Stimulated activated naive CD8-positive, alpha-beta T cell treated with anti-CD3 and anti-CD28 coated beads, Interleukin-15, amount 100 ng/mL, for 72 hours (primary cell): ENCODE measurements around the gene PATJ.
"Not testable (repeated sequence)": the region's sequence is repeated elsewhere in the genome, so short reads cannot be mapped to it uniquely, and the experiment has no call there.

Experiments
- ATAC-seq: fragments of 150-1000 bp; cut with Tn5 transposase; 2 replicates; pipeline ENCODE4 v1.10.0; 2021; ENCODE audit warnings: mild to moderate bottlenecking, moderate library complexity
- DNase-seq, 2 donors: peaks; one replicate each; pipeline ENCODE4 v3.0.0; 2021 to 2022
- H3K27ac Mint-ChIP-seq, 2 donors: one replicate each; pipeline ENCODE4 v1.8.0; 2022; ENCODE audit warnings: mild to moderate bottlenecking in 2 of 2, mixed read lengths in 2 of 2, moderate library complexity in 2 of 2
- H3K27me3 Mint-ChIP-seq: one replicate; pipeline ENCODE4 v1.8.0; 2022; ENCODE audit warnings: mixed read lengths
- H3K4me1 Mint-ChIP-seq: one replicate; pipeline ENCODE4 v1.8.0; 2022; ENCODE audit warnings: mild to moderate bottlenecking, mixed read lengths
- H3K4me3 Mint-ChIP-seq, 2 donors: one replicate each; pipeline ENCODE4 v1.8.0; 2022; ENCODE audit warnings: mild to moderate bottlenecking in 2 of 2, mixed read lengths in 2 of 2, moderate library complexity in 1 of 2
- H3K9me3 Mint-ChIP-seq, 2 donors: one replicate each; pipeline ENCODE4 v1.8.0; 2022; ENCODE audit warnings: mixed read lengths in 2 of 2

Gene PATJ

GRCh38 chr1:61741711-61742619, at the start of gene PATJ:
PATJ (plus strand) TSS chr1:61742480; CDS start chr1:61762893, 20,413 bp downstream.
- peaks cover 37% of the 10 kb centered on the region for H3K4me1 Mint-ChIP-seq
- peak within 1 kb of the TSS; percentile 92 to 93 for H3K4me3 Mint-ChIP-seq
- ATAC-seq (peak; percentile 89), DNase-seq (peak; percentile 67 to 70)
- peak within 1 kb of the TSS; percentile 93 to 94 for H3K27ac Mint-ChIP-seq
- no peaks in the 10 kb centered on the region for H3K9me3 Mint-ChIP-seq
- no peaks in the 10 kb centered on the region for H3K27me3 Mint-ChIP-seq

- DNase-seq (no peak), ATAC-seq (no peak)
- Mint-ChIP-seq H3K9me3 (no peaks in the 10 kb centered on the region), H3K4me1 (no peaks in the 10 kb centered on the region), H3K27ac (peak overlapping the region in 1 of 2 donors; percentile 23), H3K4me3 (no peak overlapping the region), H3K27me3 (no peaks in the 10 kb centered on the region)
Observed at GRCh38 chr1:61699911-61700851, 42.1 kb upstream of the PATJ start.

GRCh38 chr1:61708953-61709907, 33.0 kb upstream of the PATJ start:
- Mint-ChIP-seq H3K27me3 (no peaks in the 10 kb centered on the region), H3K4me3 (no peak overlapping the region), H3K9me3 (no peaks in the 10 kb centered on the region), H3K4me1 (no peaks in the 10 kb centered on the region), H3K27ac (no peak overlapping the region)
- DNase-seq (no peak), ATAC-seq (no peak)

GRCh38 chr1:61709908-61710289, 32.4 kb upstream of the PATJ start:
- Mint-ChIP-seq H3K27me3 (no peaks in the 10 kb centered on the region), H3K27ac (peak overlapping the region in 1 of 2 donors; percentile 52), H3K4me3 (no peak overlapping the region), H3K9me3 (no peaks in the 10 kb centered on the region), H3K4me1 (no peaks in the 10 kb centered on the region)
- DNase-seq (no peak), ATAC-seq (no peak)

GRCh38 chr1:61711257-61711656, 31.0 kb upstream of the PATJ start:
- not testable (repeated sequence) for H3K4me3 Mint-ChIP-seq

GRCh38 chr1:61711969-61712368, 30.3 kb upstream of the PATJ start:
- ATAC-seq (no peak), DNase-seq (no peak)
- Mint-ChIP-seq H3K4me3 (no peak overlapping the region), H3K27me3 (no peaks in the 10 kb centered on the region), H3K4me1 (no peaks in the 10 kb centered on the region), H3K27ac (no peak overlapping the region), H3K9me3 (no peaks in the 10 kb centered on the region)

More at GRCh38 chr1:61711257-61711656, 31.0 kb upstream of the PATJ start:
- H3K27ac Mint-ChIP-seq: peak overlapping the region in 1 of 2 donors; percentile 85
- H3K27me3 Mint-ChIP-seq, DNase-seq, H3K4me1 Mint-ChIP-seq, ATAC-seq, H3K9me3 Mint-ChIP-seq: not testable (repeated sequence)

DNA sequence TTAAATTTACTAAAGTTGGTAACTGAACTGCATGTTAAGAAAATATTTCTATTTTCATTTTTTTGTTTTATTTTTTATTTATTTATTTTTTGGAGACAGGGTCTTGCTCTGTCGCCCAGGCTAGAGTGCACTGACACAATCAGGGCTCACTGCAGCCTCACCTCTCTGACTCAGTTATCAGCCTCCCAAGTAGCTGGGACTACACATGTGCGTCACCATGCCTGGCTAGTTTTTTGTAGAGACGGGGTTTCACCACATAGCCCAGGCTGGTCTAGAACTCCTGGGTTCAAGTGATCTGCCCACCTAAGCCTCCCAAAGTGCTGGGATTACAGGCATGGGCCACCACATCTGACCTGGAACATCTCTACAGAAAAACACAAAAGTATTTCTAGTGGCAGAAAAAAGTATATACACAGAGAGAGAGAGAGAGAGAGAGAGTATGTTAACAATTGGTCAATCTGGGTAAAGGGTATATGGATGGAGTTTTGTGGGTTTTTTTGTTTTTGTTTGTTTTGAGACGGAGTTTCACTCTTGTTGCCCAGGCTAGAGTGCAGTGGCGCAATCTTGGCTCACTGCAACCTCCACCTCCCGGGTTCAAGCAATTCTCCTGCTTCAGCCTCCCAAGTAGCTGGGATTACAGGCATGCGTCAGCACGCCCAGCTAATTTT, 23.1 kb upstream of the PATJ start:
- H3K9me3 Mint-ChIP-seq, H3K27ac Mint-ChIP-seq, ATAC-seq, DNase-seq, H3K4me3 Mint-ChIP-seq, H3K27me3 Mint-ChIP-seq: not testable (repeated sequence)
- peaks cover 25% of the 10 kb centered on the region for H3K4me1 Mint-ChIP-seq

GRCh38 chr1:61724506-61724812, 17.8 kb upstream of the PATJ start:
- Mint-ChIP-seq H3K27ac (peak overlapping the region; percentile 99 to 100), H3K9me3 (no peaks in the 10 kb centered on the region), H3K4me1 (peaks cover 21% of the 10 kb centered on the region), H3K4me3 (peak overlapping the region; percentile 94 to 100), H3K27me3 (no peaks in the 10 kb centered on the region)
- DNase-seq: no peak
- no peak for ATAC-seq

DNA sequence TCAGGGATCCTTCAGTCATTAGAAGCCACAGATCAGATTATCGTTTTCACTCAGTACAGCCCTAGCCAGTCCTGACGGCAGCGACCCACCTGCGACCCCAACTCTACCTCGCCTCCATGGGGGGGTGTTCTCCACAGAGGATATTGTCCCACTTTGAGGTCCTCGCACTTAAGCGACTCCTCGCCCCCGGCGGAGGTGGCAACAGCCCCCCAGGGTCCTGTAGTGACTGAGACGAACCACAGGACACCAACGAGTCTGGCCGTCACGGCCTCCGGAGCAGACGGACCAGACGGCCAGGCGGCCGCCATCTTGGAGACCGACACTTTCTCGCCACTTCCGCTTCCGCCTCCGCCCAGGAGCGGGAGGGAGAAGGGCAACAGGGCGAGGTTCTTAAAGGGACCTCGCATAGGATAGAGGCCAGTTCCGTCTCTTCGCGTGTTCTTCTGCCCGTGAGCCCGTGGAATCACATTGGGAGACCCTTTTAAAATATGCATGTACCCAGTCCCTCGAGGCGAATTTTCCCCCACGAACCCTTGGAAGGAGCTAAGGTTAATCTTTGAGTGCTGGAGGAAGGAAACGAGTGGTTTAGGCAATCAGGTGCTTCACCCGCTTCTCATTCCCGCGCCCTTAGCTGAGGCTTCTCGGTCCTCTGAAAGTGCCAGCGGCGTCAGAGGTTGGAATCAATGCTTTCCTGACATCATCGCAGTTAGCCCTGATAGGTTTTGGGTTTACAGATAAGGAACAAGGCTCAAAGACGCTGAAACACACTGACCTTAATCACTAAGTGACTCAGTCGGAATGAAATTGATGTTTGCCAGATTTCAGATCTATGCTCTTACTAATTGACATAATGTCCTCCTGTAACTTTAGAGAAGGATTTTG, 17.2 kb upstream of the PATJ start, which contains the start of gene TM2D1:
TSS of gene TM2D1 (minus strand) at position 329 of the 882 bp plus-strand sequence. CDS start at position 308, 21 bp downstream.
- no peaks in the 10 kb centered on the region for H3K9me3 Mint-ChIP-seq
- ATAC-seq (peak; percentile 95), DNase-seq (peak; percentile 83 to 91)
- H3K4me3 Mint-ChIP-seq: peak within 1 kb of the TSS; percentile 94 to 100
- no peaks in the 10 kb centered on the region for H3K27me3 Mint-ChIP-seq
- peak within 1 kb of the TSS; percentile 99 to 100 for H3K27ac Mint-ChIP-seq
- H3K4me1 Mint-ChIP-seq: peaks cover 21% of the 10 kb centered on the region

DNA sequence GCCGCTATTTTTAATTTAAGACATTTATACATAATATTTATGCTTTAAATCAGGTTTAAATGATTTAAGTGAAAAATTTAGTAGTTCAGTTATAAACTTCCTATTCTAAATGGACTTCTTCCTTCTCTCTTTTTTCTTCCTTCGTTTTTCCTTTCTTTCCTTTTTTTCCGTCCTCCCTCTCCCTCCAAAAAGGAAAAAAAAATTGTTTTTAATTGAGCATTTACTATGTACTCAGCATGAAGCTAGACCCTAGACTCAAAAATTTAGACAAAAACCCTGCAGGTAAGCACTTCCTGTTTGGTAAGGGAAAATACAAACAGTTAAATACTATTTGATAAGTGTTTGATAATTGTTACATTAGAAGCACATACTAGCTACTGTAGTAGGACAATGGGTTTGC, 14.7 kb upstream of the PATJ start:
- no peak for DNase-seq
- Mint-ChIP-seq H3K27ac (peak overlapping the region in 1 of 2 donors; percentile 89), H3K4me3 (peak overlapping the region in 1 of 2 donors; percentile 15)

DNA sequence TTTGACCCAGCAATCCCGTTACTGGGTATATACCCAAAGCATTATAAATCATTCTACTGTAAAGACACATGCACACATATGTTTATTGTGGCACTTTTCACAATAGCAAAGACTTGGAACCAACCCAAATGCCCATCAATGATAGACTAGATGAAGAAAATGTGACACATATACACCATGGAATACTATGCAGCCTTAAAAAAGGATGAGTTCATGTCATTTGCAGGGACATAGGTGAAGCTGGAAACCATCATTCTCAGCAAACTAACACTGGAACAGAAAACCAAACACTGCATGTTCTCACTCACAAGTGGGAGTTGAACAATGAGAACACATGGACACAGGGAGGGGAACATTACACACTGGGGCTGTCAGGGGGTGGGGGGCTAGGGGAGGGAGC, 11.6 kb upstream of the PATJ start:
- DNase-seq, ATAC-seq, H3K27me3 Mint-ChIP-seq, H3K9me3 Mint-ChIP-seq, H3K4me1 Mint-ChIP-seq, H3K27ac Mint-ChIP-seq, H3K4me3 Mint-ChIP-seq: not testable (repeated sequence)

More for the DNA sequence above, 14.7 kb upstream of the PATJ start:
- no peak for ATAC-seq
- Mint-ChIP-seq H3K4me1 (peaks cover 15% of the 10 kb centered on the region), H3K27me3 (no peaks in the 10 kb centered on the region), H3K9me3 (no peaks in the 10 kb centered on the region)

- no peak for ATAC-seq
- H3K27me3 Mint-ChIP-seq: no peaks in the 10 kb centered on the region
- no peak for DNase-seq
- no peaks in the 10 kb centered on the region for H3K9me3 Mint-ChIP-seq
- no peak overlapping the region for H3K4me3 Mint-ChIP-seq
- H3K4me1 Mint-ChIP-seq: peaks cover 5% of the 10 kb centered on the region
- H3K27ac Mint-ChIP-seq: no peak overlapping the region
Observed at GRCh38 chr1:61732726-61733125, 9.6 kb upstream of the PATJ start.

DNA sequence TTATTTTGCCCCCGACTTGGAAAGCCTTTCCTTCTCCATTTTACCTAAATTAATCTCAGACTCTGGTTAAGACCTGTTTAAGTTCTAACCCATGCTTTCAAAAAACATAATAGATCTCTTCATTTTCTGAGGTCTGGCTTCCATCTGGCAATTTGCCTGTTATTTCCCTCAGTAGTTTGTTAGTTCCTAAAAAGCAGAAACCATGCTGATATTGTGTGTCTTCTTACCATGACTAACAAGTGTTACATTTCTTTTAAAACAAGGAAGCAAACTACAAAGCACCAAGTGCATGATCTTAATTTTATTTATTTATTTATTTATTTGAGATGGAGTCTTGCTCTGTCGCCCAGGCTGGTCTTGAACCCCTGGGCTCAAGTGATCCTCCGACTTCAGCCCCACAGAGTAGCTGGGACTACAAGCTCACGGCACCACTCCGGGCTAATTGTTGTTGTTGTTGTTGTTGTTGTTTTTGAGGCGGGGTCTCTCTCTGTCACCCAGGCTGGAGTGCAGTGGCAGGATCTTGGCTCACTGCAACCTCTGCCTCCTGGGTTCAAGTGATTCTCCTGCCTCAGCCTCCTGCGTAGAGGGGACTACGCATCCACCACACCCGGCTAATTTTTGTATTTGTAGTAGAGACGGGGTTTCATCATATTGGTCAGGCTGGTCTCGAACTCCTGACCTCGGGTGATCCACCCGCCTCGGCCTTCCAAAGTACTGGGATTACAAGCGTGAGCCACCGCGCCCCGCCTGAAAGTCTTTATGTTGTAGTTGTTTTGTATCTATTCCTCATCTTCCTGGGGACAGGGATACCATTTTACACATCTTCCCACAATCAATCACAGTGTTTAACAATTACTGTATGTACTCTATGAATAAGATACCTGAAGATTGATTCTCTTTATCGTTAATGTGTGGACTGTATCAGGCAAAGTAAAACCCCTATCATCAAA, 1.3 kb upstream of the PATJ start:
- no peak for DNase-seq
- Mint-ChIP-seq H3K4me1 (peaks cover 33% of the 10 kb centered on the region), H3K27ac (peak overlapping the region in 1 of 2 donors; percentile 93), H3K4me3 (peak overlapping the region; percentile 92 to 93), H3K27me3 (no peaks in the 10 kb centered on the region), H3K9me3 (no peaks in the 10 kb centered on the region)
- no peak for ATAC-seq
